Activated CD4-positive, alpha-beta T cell treated with anti-CD3 and anti-CD28 coated beads for 36 hours (primary cell): ENCODE data around the gene U2AF1. TPM values are rescaled to one million over a fixed set of nuclear protein-coding genes. Genes with fewer than 3 reads are reported as not detected.
A peak's percentile ranks its signal among the peaks of the same experiment; 100 is the strongest.
"Not testable (repeated sequence)": the region's sequence is repeated elsewhere in the genome, so short reads cannot be mapped to it uniquely, and the experiment has no call there.

Experiments used
- ATAC-seq: fragments of 200-7000 bp; cut with Tn5 transposase; one replicate; pipeline ENCODE4 v1.10.0; 2021; ENCODE audit warnings: mild to moderate bottlenecking, moderate library complexity
- CTCF ChIA-PET: fragments of 350-600 bp; sonication (Branson Sonifier 250); formaldehyde crosslinking; loops from one replicate; lab custom pipeline; 2021; ENCODE audit warnings: antibody characterized with exemption; lab: Charles Lee
- POLR2A ChIA-PET: fragments of 350-600 bp; sonication (Branson Sonifier 250); formaldehyde crosslinking; loops from one replicate; lab custom pipeline; 2021; ENCODE audit warnings: antibody characterized with exemption, inconsistent platforms; lab: Charles Lee
- DNase-seq: peaks from one replicate; pipeline ENCODE4 v3.0.0-alpha.2; 2020
- H3K27ac Mint-ChIP-seq: one replicate; pipeline ENCODE4 v1.8.0; 2021; ENCODE audit warnings: mixed read lengths
- H3K27me3 Mint-ChIP-seq: one replicate; pipeline ENCODE4 v1.8.0; 2021; ENCODE audit warnings: mixed read lengths
- H3K36me3 Mint-ChIP-seq: one replicate; pipeline ENCODE4 v1.8.0; 2021; ENCODE audit warnings: low read depth, mixed read lengths
- H3K4me1 Mint-ChIP-seq: one replicate; pipeline ENCODE4 v1.8.0; 2021; ENCODE audit warnings: mixed read lengths
- H3K4me3 Mint-ChIP-seq: one replicate; pipeline ENCODE4 v1.8.0; 2021; ENCODE audit warnings: mild to moderate bottlenecking, moderate library complexity, mixed read lengths
- H3K9me3 Mint-ChIP-seq: one replicate; pipeline ENCODE4 v1.8.0; 2021; ENCODE audit warnings: low read depth, mixed read lengths
- intact Hi-C, 2 experiments: fragments of 100-400 bp; cut with DNase I in 1 of 2; cut with micrococcal nuclease in 1 of 2; formaldehyde crosslinking; loops; one replicate each; pipeline versions ENCODE4 v1.14.2 to v1.15.1; 2022 to 2024; cut with DNase I, micrococcal nuclease
- total RNA-seq, 2 experiments: library from RNA; stranded (reverse); gene quantifications; one replicate each; pipeline ENCODE4 v1.2.3, GENCODE V29; 2021

U2AF1 gene
- total RNA-seq, 2 experiments from 2014 or later, result 5.3 to 199 TPM

DNA sequence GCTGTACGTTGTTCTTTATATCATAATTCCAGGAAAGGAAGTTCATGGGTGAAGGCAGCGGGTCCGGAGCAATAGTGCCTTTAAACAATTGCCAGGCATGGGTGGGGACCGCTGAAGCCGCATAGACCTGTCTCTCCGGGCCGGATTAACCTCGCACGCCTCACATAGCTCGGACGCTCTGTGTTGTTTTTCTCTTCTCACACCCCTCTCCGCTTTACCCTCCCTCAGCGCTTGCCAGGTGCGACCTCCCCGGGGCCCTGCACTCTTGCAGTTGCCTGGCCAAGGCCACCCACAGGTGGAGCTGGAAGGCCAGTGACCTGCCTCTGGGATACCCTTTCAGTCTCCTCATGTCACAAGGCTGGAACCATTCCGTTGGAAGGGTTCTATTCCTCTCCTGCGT is 807 bp upstream of the U2AF1 start:
- ATAC-seq, result peak; percentile 15
- CTCF ChIA-PET, result not testable (repeated sequence)

DNA sequence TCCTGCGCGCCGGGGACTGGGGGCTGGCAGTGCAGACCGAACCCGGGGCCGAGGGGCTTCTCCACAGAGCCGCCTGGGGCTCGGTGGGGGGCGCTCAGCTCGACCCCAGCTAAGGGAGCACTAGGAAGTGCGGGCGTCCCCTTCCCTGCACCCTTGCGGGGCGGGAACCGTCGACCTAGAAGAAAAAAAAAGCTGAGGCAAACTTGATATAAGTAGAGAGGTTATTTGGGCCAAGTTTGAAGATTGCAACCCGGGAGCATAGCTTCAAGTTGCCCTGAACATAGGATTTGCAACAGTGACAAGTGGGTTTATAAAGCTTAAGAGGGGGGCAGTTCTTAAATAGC is 396 bp upstream of the U2AF1 start:
- POLR2A ChIA-PET, H3K9me3 Mint-ChIP-seq, H3K27me3 Mint-ChIP-seq, H3K4me1 Mint-ChIP-seq, DNase-seq, H3K36me3 Mint-ChIP-seq, intact Hi-C loops, H3K4me3 Mint-ChIP-seq, H3K27ac Mint-ChIP-seq, CTCF ChIA-PET: not testable (repeated sequence)
- ATAC-seq, result peak; percentile 34

More for the DNA sequence above, 807 bp upstream of the U2AF1 start:
- POLR2A ChIA-PET, intact Hi-C loops, DNase-seq, H3K36me3 Mint-ChIP-seq, H3K27ac Mint-ChIP-seq, H3K4me1 Mint-ChIP-seq, H3K27me3 Mint-ChIP-seq, H3K4me3 Mint-ChIP-seq, H3K9me3 Mint-ChIP-seq: not testable (repeated sequence)

DNA sequence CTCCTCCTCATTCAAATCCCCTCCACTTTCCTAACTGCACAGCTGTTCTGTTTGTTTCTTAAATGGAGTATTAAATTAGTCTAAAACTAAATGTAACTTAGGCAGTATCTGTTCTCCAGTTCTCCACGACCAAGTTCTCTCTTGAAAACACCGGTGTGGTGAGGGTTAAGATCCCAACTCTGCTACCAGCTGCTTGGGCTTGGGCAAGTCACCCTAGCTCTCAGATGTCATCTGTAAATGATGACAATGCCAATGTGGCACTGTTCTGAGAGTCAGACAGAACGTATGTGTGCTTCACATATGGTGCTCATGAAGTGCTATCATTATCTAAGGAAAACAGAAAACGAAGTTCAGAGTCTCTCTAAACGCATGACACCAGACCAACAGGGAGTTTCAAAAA is 2.7 kb downstream of the U2AF1 start:
- CTCF ChIA-PET, H3K4me3 Mint-ChIP-seq, ATAC-seq, DNase-seq, H3K27ac Mint-ChIP-seq, H3K36me3 Mint-ChIP-seq, H3K4me1 Mint-ChIP-seq, H3K9me3 Mint-ChIP-seq, intact Hi-C loops, H3K27me3 Mint-ChIP-seq, POLR2A ChIA-PET: not testable (repeated sequence)

DNA sequence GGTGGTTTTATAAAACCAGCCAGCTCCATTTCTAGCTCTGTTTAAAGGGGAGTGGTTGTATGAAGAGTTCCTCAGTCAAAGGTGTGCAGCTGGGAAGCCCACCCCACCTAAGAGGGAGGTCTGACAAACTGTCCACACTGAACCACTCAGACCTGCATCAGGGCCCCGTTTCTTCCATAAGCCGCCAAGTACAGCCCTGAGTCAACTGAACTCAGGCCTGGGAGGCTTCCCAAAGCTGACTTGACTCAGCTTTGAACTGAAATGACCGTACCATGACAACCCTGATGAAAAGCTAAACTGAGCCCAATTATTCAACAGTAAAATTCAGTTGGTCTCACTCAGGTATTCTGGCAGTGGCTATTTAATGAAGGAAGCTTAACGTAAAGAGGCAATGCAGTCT is 5.1 kb downstream of the U2AF1 start:
- H3K9me3 Mint-ChIP-seq, H3K4me3 Mint-ChIP-seq, intact Hi-C loops, CTCF ChIA-PET, H3K27ac Mint-ChIP-seq, POLR2A ChIA-PET, DNase-seq, H3K4me1 Mint-ChIP-seq, H3K27me3 Mint-ChIP-seq, H3K36me3 Mint-ChIP-seq: not testable (repeated sequence)
- ATAC-seq, result peak; percentile 77

DNA sequence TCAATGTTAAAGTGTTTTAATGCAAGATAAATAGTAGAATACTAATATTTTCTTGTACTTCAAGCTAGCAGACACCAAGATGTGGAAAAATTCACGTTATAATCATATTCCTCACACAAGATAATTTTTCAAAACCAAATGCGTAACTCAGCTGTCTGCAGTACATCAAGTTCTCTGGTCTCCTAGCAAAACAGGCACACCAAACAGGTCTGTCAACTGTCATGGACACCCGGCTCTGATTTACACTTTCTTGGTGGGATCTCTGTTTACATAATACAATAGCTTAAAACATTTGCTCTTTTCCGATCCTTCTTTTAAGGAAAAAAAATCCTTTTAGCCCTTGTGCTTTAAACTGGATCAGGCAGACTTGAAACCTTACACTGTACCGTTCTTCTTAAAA is 5.7 kb downstream of the U2AF1 start:
- intact Hi-C loops, H3K36me3 Mint-ChIP-seq, DNase-seq, POLR2A ChIA-PET, CTCF ChIA-PET, H3K27me3 Mint-ChIP-seq, H3K4me3 Mint-ChIP-seq, H3K4me1 Mint-ChIP-seq, ATAC-seq, H3K9me3 Mint-ChIP-seq, H3K27ac Mint-ChIP-seq: not testable (repeated sequence)

DNA sequence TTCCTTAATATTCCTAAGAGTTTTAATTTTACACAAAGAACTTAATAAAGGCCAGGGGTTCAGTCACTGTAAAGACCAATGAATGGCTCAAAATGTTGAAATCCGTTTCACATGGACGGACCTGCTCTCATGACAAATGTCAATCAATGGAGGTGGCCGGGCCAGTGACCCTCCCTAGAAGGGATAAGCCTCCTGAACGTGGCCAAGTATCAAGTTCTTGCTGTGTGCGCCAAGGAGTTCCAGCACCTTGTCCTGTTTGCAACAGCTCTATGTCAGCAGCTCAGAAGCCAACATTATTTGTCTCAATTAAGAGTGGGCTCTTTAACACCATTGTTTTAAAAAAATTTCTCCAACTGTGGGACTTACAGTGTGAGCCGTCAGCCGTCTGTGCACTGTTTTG is 6.4 kb downstream of the U2AF1 start:
- POLR2A ChIA-PET, H3K4me1 Mint-ChIP-seq, H3K36me3 Mint-ChIP-seq, H3K27ac Mint-ChIP-seq, H3K9me3 Mint-ChIP-seq, ATAC-seq, intact Hi-C loops, H3K4me3 Mint-ChIP-seq, CTCF ChIA-PET, DNase-seq, H3K27me3 Mint-ChIP-seq: not testable (repeated sequence)

DNA sequence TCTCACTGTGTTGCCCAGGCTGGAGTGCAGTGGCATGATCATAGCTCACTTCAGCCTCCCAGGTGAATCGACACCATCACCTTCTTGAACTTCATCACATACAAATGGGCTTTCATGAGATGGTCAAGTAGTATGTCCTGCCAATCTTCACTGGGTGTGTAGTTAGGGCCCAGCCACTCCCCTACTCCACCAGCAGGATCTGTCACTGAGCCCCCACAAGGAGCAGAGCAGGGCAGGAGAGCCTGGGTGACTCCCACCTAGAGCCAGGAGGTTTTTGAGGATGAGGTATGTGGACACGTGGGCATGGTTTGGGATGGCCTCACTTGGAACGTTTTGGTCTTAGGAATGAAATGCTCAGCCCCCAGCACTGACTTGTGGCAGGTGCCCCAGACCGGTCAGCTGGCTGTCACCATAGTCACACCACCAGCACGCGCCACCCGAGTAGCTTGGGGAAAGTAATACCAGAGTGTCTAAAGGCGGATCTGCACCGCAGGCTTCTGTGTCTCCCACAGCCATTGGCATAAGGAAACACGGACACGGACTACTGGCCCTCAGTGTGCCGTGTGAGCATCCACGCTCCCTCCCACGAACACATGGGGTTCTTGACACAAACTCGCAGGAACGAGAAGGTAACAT is 15.3 kb downstream of the U2AF1 start:
- H3K27me3 Mint-ChIP-seq, H3K9me3 Mint-ChIP-seq, CTCF ChIA-PET, H3K27ac Mint-ChIP-seq, H3K4me3 Mint-ChIP-seq, H3K4me1 Mint-ChIP-seq, intact Hi-C loops, DNase-seq, ATAC-seq, H3K36me3 Mint-ChIP-seq, POLR2A ChIA-PET: not testable (repeated sequence)

DNA sequence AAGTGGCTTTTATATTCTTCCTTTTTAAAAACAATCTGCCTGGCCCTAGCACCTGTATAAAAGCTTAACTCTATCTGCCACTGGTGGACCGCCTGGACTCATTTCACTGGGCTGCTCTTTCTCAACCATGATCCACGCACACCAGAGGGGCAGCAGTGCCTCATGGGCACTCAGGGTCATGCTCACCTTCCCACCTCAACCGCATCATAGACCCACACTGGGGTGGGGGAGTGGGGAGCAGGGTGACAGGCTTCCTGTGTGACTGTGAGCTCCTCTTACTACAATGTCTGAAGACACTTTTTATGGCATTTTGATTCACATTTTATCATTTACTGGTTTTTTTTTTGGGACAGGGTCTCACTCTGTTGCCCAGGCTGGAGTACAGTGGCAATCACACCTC is 16.4 kb downstream of the U2AF1 start:
- intact Hi-C loops, H3K4me1 Mint-ChIP-seq, H3K27ac Mint-ChIP-seq, H3K4me3 Mint-ChIP-seq, CTCF ChIA-PET, H3K36me3 Mint-ChIP-seq, POLR2A ChIA-PET, DNase-seq, H3K27me3 Mint-ChIP-seq, H3K9me3 Mint-ChIP-seq, ATAC-seq: not testable (repeated sequence)

DNA sequence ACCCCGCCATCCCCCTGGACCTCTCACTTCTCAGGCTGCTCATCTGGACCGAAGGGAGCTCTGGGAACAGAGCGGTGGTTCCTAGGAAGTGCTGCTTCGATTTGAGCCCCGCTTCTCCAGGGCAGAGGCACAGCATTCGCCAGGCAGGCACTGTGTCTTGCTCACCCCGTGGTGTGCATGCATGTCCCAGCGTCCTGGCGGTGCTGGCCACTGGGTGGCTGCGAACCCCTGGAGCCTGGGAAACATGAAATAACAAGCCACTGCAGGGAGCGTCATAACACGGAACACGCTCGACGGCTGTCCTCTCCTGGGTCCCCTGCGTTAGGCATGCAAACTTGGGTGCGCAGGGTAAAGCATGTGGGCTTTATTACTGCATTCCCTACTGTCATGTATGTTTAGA is 17.9 kb downstream of the U2AF1 start:
- CTCF ChIA-PET, ATAC-seq, H3K4me1 Mint-ChIP-seq, DNase-seq, H3K27me3 Mint-ChIP-seq, H3K4me3 Mint-ChIP-seq, intact Hi-C loops, H3K36me3 Mint-ChIP-seq, H3K9me3 Mint-ChIP-seq, POLR2A ChIA-PET, H3K27ac Mint-ChIP-seq: not testable (repeated sequence)

DNA sequence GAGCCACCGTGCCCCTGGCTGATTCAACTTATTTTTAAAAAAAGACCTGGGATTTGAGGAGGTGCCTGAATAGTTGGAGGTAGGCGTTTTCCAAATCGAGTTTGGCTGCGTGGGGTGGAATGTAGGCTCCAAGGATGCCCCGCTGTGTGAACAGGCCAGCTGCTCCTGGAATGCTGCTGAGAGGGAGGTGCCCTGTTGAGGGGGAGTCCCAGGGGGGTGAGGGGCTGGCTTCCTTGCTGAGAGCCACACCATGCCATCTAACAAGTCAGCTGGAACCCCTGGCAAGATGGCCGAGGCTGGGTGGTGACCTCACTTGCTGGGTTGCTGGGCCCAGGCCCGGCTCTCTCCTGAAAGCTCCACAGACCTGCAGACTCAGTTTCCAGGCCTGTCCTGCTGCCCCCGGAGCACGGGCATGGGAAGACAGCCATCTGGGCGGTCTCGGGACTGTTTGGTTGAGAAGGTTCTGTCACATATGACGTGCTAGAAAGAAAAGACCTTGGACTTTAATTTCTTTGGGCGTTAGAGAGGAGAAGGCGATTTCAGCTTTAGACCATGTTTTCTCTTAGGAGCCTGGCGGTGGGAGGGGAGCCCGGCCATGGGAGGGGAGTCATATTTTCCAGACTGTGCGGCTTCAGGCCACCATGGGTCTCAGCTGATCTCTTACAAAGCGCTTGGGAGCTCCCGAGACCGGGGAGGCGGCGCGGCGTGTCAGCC is 24.6 kb downstream of the U2AF1 start:
- POLR2A ChIA-PET, H3K36me3 Mint-ChIP-seq, H3K27ac Mint-ChIP-seq, ATAC-seq, H3K27me3 Mint-ChIP-seq, intact Hi-C loops, H3K4me1 Mint-ChIP-seq, DNase-seq, H3K9me3 Mint-ChIP-seq, H3K4me3 Mint-ChIP-seq, CTCF ChIA-PET: not testable (repeated sequence)

DNA sequence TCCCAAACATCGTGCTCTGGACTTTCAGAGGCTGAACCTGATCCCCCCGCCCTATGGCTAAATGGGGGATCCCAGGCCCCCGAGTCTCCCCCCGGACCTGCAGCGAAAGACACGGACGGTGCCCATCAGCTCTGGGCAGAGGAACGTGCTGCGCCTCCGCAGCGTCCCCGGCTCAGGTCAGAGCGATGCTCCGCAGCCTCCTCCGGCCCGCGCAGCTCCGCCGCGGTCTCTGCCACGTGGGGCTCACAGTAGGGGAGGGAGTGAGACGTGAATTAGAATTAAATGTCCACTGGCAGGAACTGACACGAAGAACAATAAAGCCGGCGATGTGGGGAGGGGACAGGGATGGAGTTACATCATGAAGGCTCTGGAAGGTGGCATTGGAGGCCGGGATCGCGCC is 30.7 kb downstream of the U2AF1 start:
- POLR2A ChIA-PET, H3K27me3 Mint-ChIP-seq, intact Hi-C loops, H3K27ac Mint-ChIP-seq, H3K4me1 Mint-ChIP-seq, H3K4me3 Mint-ChIP-seq, ATAC-seq, CTCF ChIA-PET, H3K36me3 Mint-ChIP-seq, H3K9me3 Mint-ChIP-seq, DNase-seq: not testable (repeated sequence)

DNA sequence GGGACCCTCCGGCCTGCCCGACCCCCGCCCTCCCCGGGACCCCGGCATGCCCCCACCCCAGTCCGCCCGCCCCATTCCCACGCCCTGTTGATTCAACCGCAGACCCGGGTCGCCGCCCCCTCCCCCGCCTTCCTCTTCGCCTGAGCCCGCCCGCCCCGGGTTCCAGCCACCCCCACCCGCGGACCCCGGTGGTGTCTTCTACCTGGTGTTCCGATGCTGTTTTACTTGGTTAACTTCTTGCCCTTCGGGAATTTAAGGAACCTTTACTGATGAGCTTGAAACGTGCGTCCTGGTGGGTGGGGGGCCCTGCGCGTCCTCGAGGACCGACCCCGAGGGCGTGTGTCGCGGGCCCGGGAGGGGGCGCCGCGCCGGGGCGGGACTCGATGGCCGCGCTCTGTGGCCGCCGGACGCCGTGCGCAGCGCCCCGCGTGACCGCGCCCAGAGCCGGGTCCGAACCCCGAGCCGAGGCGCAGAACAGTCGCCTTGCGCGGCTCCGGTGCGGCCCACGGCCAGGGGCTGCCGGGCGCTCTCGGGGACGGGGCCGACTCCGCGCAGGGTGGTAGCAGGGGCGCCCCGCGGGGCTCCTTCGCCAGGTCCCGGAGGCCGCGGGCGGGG is 31.2 kb downstream of the U2AF1 start:
- POLR2A ChIA-PET, result not testable (repeated sequence)

More for the DNA sequence above, 31.2 kb downstream of the U2AF1 start:
- intact Hi-C loops, H3K27ac Mint-ChIP-seq, H3K36me3 Mint-ChIP-seq, H3K4me3 Mint-ChIP-seq, CTCF ChIA-PET, DNase-seq, H3K9me3 Mint-ChIP-seq, H3K4me1 Mint-ChIP-seq, H3K27me3 Mint-ChIP-seq: not testable (repeated sequence)
- peak; percentile 28 for ATAC-seq
